Posterior vena cava (tissue), 2 donors: ENCODE measurements around the gene GAS2L1. TPM values are rescaled to one million over a fixed set of nuclear protein-coding genes. Genes with fewer than 3 reads are reported as not detected.

Experiments used
- DNase-seq: peaks from one replicate; pipeline ENCODE4 v3.0.0-alpha.2; 2020; ENCODE audit warnings: low spot score
- intact Hi-C, 2 donors: fragments of 100-400 bp; cut with DNase I; formaldehyde crosslinking; loops; one replicate each; pipeline versions ENCODE4 v1.14.1 to v1.14.2; 2022 to 2023
- total RNA-seq, 2 donors: library from RNA; stranded (reverse); fragmentation: NEBNext Ultra II Directional; extraction: Animal tissue kit (Norgen Biotek cat#: 25700); gene quantifications; one replicate each; pipeline ENCODE4 v1.2.1, GENCODE V29; 2021
- donor health status: DM: yes; HTN: yes; CAD: no.
- donor health status: DM: yes; HTN: yes; CAD: no.

The GAS2L1 gene
- total RNA-seq, 2 donors from 2014 or later, result 25.0 to 25.4 TPM

- DNase-seq, result peak; percentile 94
- intact Hi-C loops, result no loop called here
Observed at GRCh38 chr22:29306835-29307595, 565 bp downstream of the GAS2L1 start.

GRCh38 chr22:29307596-29308147 lies 1.2 kb downstream of the GAS2L1 start:
- intact Hi-C loops, result no loop called here
- DNase-seq, result no peak

DNA sequence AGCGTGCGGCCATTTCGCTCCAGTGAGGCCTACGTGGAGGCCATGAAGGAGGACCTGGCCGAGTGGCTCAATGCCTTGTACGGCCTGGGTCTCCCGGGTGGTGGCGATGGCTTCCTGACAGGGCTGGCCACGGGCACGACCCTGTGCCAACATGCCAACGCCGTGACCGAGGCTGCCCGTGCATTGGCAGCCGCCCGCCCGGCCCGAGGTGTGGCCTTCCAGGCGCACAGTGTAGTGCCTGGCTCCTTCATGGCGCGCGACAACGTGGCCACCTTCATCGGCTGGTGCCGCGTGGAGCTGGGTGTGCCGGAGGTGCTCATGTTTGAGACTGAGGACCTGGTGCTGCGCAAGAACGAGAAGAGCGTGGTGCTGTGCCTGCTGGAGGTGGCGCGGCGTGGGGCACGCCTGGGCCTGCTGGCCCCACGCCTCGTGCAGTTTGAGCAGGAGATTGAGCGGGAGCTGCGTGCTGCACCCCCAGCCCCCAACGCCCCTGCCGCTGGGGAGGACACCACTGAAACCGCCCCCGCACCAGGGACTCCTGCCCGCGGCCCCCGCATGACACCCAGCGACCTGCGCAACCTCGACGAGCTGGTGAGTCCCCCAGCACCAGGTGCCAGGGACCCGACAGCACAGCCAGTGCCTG lies 1.8 kb downstream of the GAS2L1 start:
- peak; percentile 82 for DNase-seq
- intact Hi-C loops, result no loop called here

- intact Hi-C loops, result no loop called here
- DNase-seq, result peak; percentile 81
Observed at GRCh38 chr22:29308791-29309262, 2.4 kb downstream of the GAS2L1 start.

DNA sequence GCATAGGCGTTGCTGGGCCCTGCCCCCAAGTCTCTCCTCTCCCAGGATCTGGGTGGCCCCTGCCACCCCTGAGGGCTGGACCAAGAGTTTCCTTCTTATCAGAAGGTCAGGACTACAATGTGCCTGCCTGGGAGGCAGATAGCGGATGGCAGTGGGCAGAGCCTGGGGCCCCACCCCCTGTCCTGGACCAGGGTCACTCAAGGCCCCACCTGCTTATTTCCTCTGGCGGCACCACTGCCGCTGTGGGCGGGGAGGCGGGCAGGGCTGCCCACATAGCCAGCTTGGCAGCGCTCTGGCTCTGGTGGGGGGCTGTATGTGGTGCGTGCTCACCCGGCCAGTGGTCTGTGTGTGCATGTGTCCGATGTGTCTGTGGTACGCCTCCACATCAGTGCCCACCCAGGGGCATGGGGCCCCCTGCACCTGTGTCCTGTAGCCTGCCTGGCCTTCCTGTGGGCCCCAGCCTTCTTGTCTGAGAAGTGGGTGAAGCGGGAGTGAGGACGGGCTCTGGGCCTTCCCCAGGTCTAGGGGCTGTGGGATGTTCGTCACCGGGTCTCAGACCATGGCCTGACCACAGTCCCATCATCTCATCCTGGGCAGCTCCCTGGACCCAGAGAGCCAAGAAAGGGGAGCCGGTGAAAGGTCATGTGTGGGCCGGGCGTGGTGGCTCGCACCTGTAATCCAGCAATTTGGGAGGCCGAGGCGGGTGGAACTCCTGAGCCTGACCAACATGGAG lies 3.0 kb downstream of the GAS2L1 start:
- peak; percentile 84 for DNase-seq
- intact Hi-C loops, result no loop called here

DNA sequence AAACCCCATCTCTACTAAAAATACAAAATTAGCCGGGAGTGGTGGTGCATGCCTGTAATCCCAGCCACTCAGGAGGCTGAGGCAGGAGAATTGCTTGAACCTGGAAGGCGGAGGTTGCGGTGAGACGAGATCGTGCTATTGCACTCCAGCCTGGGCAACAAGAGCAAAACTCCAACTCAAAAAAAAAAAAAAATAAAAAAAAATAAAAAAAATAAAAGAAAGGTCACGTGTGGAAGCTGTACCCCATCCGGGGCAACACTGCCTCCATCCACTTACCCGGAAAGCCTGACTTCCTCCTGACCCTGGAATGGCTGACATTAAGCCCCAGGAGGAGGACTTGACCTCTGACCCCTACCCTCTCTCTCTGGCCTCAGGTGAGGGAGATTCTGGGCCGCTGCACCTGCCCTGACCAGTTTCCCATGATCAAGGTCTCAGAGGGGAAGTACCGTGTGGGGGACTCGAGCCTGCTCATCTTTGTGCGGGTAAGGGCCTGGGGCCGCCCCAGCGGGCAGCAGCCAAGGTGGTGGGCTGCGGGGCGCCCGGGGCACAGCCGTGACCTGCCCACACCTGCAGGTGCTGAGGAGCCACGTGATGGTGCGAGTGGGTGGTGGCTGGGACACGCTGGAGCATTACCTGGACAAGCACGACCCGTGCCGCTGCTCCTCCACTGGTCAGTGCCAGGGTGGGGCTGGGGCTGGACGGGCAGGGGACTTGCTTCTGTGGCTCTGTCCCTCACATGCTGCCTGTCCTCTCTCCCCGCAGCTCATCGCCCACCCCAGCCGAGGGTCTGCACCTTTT lies 3.8 kb downstream of the GAS2L1 start:
- intact Hi-C loops, result no loop called here
- peak; percentile 76 for DNase-seq

GRCh38 chr22:29310863-29311339 lies 4.5 kb downstream of the GAS2L1 start:
- DNase-seq, result peak; percentile 98
- intact Hi-C loops, result no loop called here

DNA sequence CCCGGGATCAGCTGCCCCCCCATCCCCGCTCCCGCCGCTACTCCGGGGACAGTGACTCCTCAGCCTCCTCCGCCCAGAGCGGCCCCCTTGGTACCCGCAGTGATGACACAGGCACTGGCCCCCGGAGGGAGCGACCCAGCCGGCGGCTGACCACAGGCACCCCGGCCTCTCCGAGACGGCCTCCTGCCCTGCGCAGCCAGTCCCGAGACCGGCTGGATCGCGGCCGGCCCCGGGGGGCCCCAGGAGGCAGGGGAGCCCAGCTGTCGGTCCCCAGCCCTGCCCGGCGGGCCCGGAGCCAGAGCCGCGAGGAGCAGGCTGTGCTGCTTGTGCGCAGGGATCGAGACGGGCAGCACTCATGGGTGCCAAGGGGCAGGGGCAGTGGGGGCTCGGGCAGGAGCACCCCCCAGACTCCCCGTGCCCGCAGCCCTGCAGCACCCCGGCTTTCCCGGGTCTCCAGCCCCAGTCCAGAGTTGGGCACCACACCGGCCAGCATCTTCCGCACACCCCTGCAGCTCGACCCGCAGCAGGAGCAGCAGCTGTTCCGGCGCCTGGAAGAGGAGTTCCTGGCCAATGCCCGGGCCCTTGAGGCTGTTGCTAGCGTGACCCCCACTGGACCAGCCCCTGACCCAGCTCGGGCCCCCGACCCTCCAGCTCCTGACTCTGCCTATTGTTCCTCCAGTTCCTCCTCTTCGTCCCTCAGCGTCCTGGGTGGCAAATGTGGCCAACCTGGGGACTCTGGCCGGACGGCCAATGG lies 5.2 kb downstream of the GAS2L1 start:
- DNase-seq, result peak; percentile 86

DNA sequence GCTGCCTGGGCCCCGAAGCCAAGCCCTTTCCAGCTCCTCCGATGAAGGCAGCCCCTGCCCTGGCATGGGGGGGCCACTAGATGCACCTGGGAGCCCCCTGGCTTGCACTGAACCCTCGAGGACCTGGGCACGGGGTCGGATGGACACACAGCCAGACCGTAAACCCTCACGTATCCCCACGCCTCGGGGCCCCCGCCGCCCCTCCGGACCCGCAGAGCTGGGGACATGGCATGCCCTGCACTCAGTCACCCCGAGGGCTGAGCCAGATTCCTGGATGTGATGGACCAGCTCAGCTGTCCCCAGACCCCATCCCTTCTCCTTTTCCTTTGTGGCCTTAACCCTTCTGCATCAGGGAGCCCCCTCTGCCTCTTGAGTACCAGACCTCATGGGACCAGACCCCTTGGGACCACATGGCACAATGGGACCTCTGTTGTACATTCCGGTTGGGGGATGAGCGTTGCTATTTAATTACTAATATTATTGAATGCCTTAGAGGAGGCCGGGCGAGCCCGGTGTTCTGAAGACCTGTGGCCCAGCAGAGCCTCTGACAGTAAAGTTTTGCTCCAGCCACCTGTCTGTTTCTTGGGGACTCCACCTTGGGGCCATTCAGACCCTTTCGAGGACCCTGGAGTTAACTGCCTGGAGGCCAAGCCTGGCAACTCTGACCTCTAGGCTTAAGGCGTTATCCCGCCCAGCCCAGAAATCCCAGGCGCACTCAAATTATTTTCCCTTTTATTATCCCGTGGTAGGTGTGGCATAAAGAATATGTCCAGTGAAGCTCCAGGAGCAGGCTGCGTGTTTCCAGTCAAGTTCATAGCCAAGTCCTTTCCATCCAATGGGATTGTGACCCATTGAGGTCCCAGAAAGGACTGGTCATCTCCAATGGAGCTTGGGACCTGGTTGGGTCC lies 6.0 kb downstream of the GAS2L1 start:
- peak; percentile 80 for DNase-seq
- intact Hi-C loops, result no loop called here

More for the DNA sequence above, 5.2 kb downstream of the GAS2L1 start:
- intact Hi-C loops, result no loop called here

GRCh38 chr22:29313126-29313575 lies 6.7 kb downstream of the GAS2L1 start:
- DNase-seq, result peak; percentile 87
- intact Hi-C loops, result no loop called here

DNA sequence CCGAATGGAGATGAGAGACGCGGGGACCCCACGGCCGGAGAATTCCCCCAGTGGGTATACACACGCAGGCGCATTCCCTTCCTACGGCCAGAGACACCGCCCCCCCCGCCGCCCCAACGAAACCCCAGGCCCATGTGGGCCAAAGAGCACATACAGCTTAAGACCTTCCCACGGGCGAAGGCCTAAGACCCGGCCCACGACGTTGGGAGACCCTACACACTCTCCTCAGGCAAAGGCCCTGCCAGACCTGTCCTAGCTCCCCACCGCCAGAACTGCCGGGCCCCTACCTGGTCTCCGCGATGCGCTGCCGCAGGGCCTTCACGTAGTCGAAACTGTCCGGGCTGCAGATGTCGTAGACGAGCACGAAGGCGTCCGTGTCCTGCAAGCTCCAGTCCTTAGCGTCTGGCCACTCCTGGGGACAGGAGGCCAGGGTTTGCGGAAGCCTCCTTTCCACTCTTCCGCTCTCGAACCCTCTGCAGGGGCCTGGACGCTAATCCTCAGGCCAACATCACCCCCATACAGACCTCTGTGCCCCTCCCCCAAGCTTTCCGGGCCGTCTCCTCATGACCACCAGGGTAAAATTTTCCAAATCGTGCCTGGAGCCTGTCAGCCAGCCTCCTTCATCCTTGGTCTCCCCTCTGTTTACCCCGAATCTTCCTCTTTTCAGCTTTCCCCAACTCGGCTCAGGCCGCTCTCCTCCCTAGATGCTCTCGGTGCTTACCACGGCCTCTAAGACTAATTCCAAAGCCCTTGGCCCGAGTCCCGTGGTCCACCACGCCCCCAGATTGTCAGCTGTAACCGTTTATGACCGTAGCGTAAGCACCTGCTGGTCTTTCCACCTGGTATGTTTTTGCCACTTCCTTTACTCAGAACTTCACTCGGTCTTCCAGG lies 7.4 kb downstream of the GAS2L1 start:
- intact Hi-C loops, result no loop called here
- peak; percentile 78 for DNase-seq

DNA sequence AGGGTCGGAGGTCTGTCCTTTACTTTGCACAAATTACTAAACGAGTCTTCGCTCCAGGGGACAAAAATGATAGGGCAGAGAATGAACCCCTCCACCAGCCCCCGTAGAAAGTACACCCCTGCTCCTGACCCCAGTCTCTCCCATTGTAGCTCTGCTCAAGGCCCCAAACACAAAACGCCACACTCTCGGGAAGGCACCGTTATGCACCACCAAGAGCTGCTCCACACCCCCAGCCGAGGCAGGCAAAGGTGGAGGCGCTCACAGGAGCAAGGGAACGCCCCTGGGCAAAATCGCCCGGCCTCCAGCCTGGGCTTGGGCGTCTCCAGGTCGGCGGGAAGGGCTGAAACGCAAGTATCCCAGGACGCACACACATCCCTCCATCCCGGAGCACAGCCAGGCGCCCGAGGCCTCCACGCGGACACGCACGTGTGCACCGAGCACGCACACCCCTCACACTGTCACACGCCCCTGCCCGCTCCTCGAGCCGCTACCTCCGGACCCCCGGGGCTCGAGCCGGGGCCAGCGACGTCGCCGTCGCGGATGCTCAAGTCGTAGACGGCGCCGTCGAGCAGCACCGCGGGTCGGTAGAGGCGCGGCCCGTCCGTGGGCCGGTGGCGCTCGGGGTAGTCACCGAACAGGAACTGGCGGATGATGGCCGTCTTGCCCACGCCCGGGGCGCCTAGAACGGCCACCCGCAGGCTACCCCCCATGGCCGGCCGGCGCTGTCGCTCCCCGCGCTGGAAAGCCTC lies 8.3 kb downstream of the GAS2L1 start:
- no peak for DNase-seq
- intact Hi-C loops, result no loop called here

DNA sequence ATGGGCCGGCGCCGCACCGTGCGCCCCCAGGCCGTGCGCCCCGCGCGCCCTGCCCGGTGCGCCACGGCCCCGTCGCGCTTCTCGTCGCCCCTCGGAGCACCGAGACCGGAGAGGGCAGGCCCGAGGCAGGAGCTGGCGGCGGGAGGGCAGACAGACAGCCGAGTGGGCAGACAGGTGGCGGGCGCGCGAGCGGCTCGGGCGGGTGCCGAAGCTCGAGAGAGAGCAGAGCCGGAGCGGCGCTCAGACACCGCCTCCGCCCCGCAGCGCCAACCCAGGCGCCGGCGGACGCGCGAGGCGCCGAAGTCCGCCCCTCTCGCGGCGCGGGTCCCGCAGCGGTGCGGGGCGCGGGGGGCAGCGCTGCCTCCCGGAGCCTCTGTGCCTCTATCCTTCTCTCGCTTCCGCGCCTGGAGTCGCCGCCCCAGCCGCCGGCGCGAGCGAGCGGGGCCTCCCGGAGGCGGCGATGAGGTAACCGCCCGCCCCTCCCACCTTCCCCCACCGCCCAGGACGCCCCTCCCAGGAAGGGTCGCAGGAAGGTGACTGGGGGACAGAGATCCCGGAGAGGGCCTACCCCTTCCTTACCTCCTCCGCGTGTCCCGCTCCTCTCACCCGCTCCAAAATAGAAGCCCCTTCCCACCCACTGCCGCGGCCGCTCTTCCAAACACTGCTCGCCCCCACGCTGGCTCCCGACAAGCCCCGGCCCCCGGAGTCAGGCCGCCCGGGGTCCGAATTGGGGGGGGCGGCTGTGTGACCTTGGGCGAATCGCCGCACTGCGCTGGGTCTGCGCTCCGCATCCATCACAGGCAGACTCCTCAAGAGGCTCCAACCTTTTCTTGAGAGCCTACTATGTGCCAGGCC lies 9.1 kb downstream of the GAS2L1 start, which contains the start of gene RASL10A:
Gene RASL10A, minus strand, starts transcription at position 412 of the 855 bp plus-strand sequence. CDS start 451 bp downstream, outside the sequence.
- intact Hi-C loops, result no loop called here
- DNase-seq, result no peak

DNA sequence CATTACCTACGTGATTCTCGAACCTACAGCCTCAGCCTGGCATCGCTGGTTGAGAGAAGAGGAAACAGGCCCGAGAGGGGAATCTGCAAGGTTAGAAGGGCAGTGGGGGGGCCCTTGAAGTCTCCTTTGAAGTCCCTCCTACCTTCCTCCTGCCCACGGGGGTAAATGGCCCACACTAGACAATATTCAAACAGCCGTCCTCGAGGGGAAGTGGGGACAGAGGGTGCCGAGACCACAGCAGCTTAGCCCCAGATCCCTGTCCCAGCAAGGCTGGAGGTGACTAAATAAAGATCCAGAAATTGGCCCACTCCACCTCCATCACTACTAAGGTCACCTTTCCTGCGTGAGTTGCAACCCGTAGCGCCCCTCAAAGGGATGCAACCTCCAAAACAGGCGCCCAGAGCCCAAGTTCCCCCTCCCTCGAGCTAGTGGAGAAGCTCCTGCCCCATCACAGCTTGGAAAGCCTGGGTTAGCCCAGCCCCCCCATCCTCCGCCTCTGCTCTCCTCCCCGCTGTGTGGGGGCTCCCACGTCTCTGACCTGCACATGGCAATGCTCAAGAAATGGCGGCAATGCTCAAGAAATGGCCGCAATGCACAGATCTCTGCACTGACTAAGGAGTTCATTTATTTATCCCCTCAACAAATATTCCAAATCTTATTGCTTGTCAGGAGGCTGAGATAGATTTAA lies 9.8 kb downstream of the GAS2L1 start:
- intact Hi-C loops, result no loop called here
- DNase-seq, result no peak
